GM12864 (cell line): Measurements from ENCODE around the gene STAT5B.
"Not testable (repeated sequence)": the region's sequence is repeated elsewhere in the genome, so short reads cannot be mapped to it uniquely, and the experiment has no call there.

Source experiments
- DNase-seq: peaks from one replicate; pipeline ENCODE4 v3.0.0-alpha.2; 2011; ENCODE audit warnings: low read depth
- H3K4me3 ChIP-seq: 2 replicates; pipeline ENCODE4 v1.5.1; 2011; ENCODE audit warnings: mild to moderate bottlenecking, low read depth, low read length, control low read depth
- CTCF ChIP-seq: IDR thresholded peaks from 2 replicates; pipeline ENCODE4 v1.5.1; 2011; ENCODE audit warnings: low read depth, mild to moderate bottlenecking, moderate library complexity, low read length, control low read depth, inconsistent platforms; ENCODE audit errors: missing control alignments

The STAT5B gene

GRCh38 chr17:42271006-42271778, 5.0 kb downstream of the STAT5B start:
- DNase-seq, result no peak
- H3K4me3 ChIP-seq, result no peak overlapping the region
- no peak for TF ChIP-seq CTCF

GRCh38 chr17:42270596-42270995, 5.6 kb downstream of the STAT5B start:
- DNase-seq, result no peak
- no peak overlapping the region for H3K4me3 ChIP-seq
- TF ChIP-seq CTCF, result no peak

GRCh38 chr17:42270170-42270535, 6.0 kb downstream of the STAT5B start:
- no peak for DNase-seq
- H3K4me3 ChIP-seq, result no peak overlapping the region
- no peak for TF ChIP-seq CTCF

GRCh38 chr17:42268236-42268635, 8.0 kb downstream of the STAT5B start:
- H3K4me3 ChIP-seq, result no peak overlapping the region
- TF ChIP-seq CTCF, result no peak
- no peak for DNase-seq

GRCh38 chr17:42266918-42267766, 9.0 kb downstream of the STAT5B start:
- no peak for TF ChIP-seq CTCF

GRCh38 chr17:42266462-42266861, 9.7 kb downstream of the STAT5B start:
- no peak overlapping the region for H3K4me3 ChIP-seq
- no peak for DNase-seq
- no peak for TF ChIP-seq CTCF

More at GRCh38 chr17:42266918-42267766, 9.0 kb downstream of the STAT5B start:
- DNase-seq, result no peak
- H3K4me3 ChIP-seq, result no peak overlapping the region

GRCh38 chr17:42264366-42264765, 11.8 kb downstream of the STAT5B start:
- not testable (repeated sequence) for H3K4me3 ChIP-seq, DNase-seq
